IMR-90 (cell line): ENCODE results near the gene PRICKLE2. TPM values are rescaled to one million over a fixed set of nuclear protein-coding genes. Genes with fewer than 3 reads are reported as not detected.

Source experiments
- ATAC-seq: fragments of 200-7000 bp; cut with Tn5 transposase; 2 replicates; pipeline ENCODE4 v1.9.1; 2020; ENCODE audit warnings: low read depth, mild to moderate bottlenecking, moderate library complexity
- BruUV-seq: library from RNA; stranded (reverse); fragments of 400-500 nt; replicated peaks from 2 replicates; lab custom pipeline; 2021; lab: Mats Ljungman, UMichigan
- CTCF ChIA-PET: fragments of 300-600 bp; formaldehyde crosslinking; extraction: SDS; loops from one replicate; lab custom pipeline; 2021; ENCODE audit warnings: antibody characterized with exemption; lab: Yijun Ruan, JAX
- POLR2A ChIA-PET: fragments of 300-600 bp; sonication (Branson Sonifier 250); formaldehyde crosslinking; loops from one replicate; lab custom pipeline; 2022; ENCODE audit warnings: antibody characterized with exemption; ENCODE audit not compliant: unreplicated experiment; lab: Charles Lee
- DNase-seq: peaks from one replicate; pipeline ENCODE4 v3.0.0; 2013
- H2AFZ ChIP-seq: replicated peaks from 2 replicates; pipeline ENCODE3; 2013; ENCODE audit warnings: low read length, mild to moderate bottlenecking; ENCODE audit not compliant: poor library complexity
- H2AK5ac ChIP-seq: 2 replicates; pipeline ENCODE4 v1.6.1; 2013; ENCODE audit warnings: low read depth, low read length, inconsistent platforms
- H2AK9ac ChIP-seq: replicated peaks from 2 replicates; pipeline ENCODE3; 2013; ENCODE audit warnings: mild to moderate bottlenecking, low read depth, low read length, moderate library complexity; ENCODE audit not compliant: poor library complexity
- H2BK120ac ChIP-seq: 2 replicates; pipeline ENCODE4 v1.6.1; 2013; ENCODE audit warnings: low read depth, low read length, inconsistent platforms
- H2BK15ac ChIP-seq: 3 replicates; pipeline ENCODE4 v1.6.1; 2013; ENCODE audit warnings: low read depth, low read length, inconsistent platforms
- H2BK20ac ChIP-seq: 2 replicates; pipeline ENCODE4 v1.6.1; 2013; ENCODE audit warnings: low read depth, mild to moderate bottlenecking, inconsistent platforms, low read length, moderate library complexity
- H2BK5ac ChIP-seq: 2 replicates; pipeline ENCODE4 v1.6.1; 2013; ENCODE audit warnings: mild to moderate bottlenecking, low read depth, low read length, inconsistent platforms; ENCODE audit not compliant: poor library complexity, severe bottlenecking
- H3K14ac ChIP-seq: replicated peaks from 2 replicates; pipeline ENCODE4 v1.6.1; 2013; ENCODE audit warnings: low read depth, low read length, inconsistent platforms
- H3K18ac ChIP-seq: 2 replicates; pipeline ENCODE4 v1.6.1; 2013; ENCODE audit warnings: low read depth, low read length, control low read depth
- H3K23ac ChIP-seq: 2 replicates; pipeline ENCODE4 v1.6.1; 2013; ENCODE audit warnings: low read depth, low read length, inconsistent platforms
- H3K27ac ChIP-seq: 2 replicates; pipeline ENCODE4 v1.5.1; 2013; ENCODE audit warnings: mild to moderate bottlenecking, control low read depth, low read length; ENCODE audit not compliant: insufficient read depth
- H3K27me3 ChIP-seq: 2 replicates; pipeline ENCODE4 v1.6.1; 2013; ENCODE audit warnings: low read length; ENCODE audit not compliant: control insufficient read depth, insufficient read depth
- H3K36me3 ChIP-seq: 2 replicates; pipeline ENCODE4 v1.6.1; 2013; ENCODE audit warnings: low read length, mixed read lengths; ENCODE audit not compliant: control insufficient read depth, insufficient read depth
- H3K4ac ChIP-seq: 2 replicates; pipeline ENCODE4 v1.6.1; 2013; ENCODE audit warnings: low read depth, low read length, inconsistent platforms
- H3K4me1 ChIP-seq: 2 replicates; pipeline ENCODE4 v1.6.1; 2013; ENCODE audit warnings: low read length, mixed read lengths; ENCODE audit not compliant: control insufficient read depth, insufficient read depth
- H3K4me2 ChIP-seq: 2 replicates; pipeline ENCODE4 v1.6.1; 2013; ENCODE audit warnings: low read depth, mild to moderate bottlenecking, control low read depth, low read length, moderate library complexity
- H3K4me3 ChIP-seq: 2 replicates; pipeline ENCODE4 v1.5.1; 2013; ENCODE audit warnings: low read depth, mild to moderate bottlenecking, control low read depth, low read length, moderate library complexity; ENCODE audit not compliant: insufficient read depth
- H3K56ac ChIP-seq: 2 replicates; pipeline ENCODE4 v1.6.1; 2013; ENCODE audit warnings: low read length, inconsistent platforms; ENCODE audit not compliant: insufficient read depth; ENCODE audit errors: extremely low read depth
- H3K79me1 ChIP-seq, 2 experiments: 2 replicates each; pipeline ENCODE4 v1.6.1; 2013; ENCODE audit warnings: low read length in 2 of 2, inconsistent platforms in 1 of 2, low read depth in 1 of 2
- H3K9ac ChIP-seq: 2 replicates; pipeline ENCODE4 v1.6.1; 2013; ENCODE audit warnings: low read depth, low read length, control low read depth
- H3K9me1 ChIP-seq: 2 replicates; pipeline ENCODE4 v1.6.1; 2013; ENCODE audit warnings: low read length, inconsistent platforms; ENCODE audit not compliant: insufficient read depth
- H3K9me3 ChIP-seq: 2 replicates; pipeline ENCODE4 v1.6.1; 2013; ENCODE audit warnings: low read length; ENCODE audit not compliant: control insufficient read depth, insufficient read depth
- H4K20me1 ChIP-seq: 2 replicates; pipeline ENCODE4 v1.6.1; 2013; ENCODE audit warnings: low read length, inconsistent platforms; ENCODE audit not compliant: insufficient read depth
- H4K5ac ChIP-seq: 2 replicates; pipeline ENCODE4 v1.6.1; 2013; ENCODE audit warnings: mild to moderate bottlenecking, low read depth, low read length, control low read depth
- H4K8ac ChIP-seq, 2 experiments: 2 replicates each; pipeline ENCODE4 v1.6.1; 2013; ENCODE audit warnings: low read depth in 2 of 2, low read length in 2 of 2, control low read depth in 1 of 2, inconsistent platforms in 1 of 2
- H4K91ac ChIP-seq: 2 replicates; pipeline ENCODE4 v1.6.1; 2013; ENCODE audit warnings: low read depth, low read length, inconsistent platforms; ENCODE audit not compliant: insufficient read depth
- BHLHE40 ChIP-seq: fragments of 150-350 bp; IDR thresholded peaks from 2 replicates; pipeline ENCODE4 v1.6.1; 2016; ENCODE audit warnings: mild to moderate bottlenecking, low read depth, low read length
- CEBPB ChIP-seq: IDR thresholded peaks from 2 replicates; pipeline ENCODE4 v1.6.1; 2012; ENCODE audit warnings: low read depth, low read length, improper control_type of control experiment
- FOS ChIP-seq: fragments of 150-350 bp; IDR thresholded peaks from 2 replicates; pipeline ENCODE4 v1.6.1; 2016; ENCODE audit warnings: low read depth, low read length
- MAFK ChIP-seq: IDR thresholded peaks from 2 replicates; pipeline ENCODE4 v1.6.1; 2012; ENCODE audit warnings: low read depth, low read length, improper control_type of control experiment
- MAZ ChIP-seq: IDR thresholded peaks from 2 replicates; pipeline ENCODE4 v1.6.1; 2012; ENCODE audit warnings: low read depth, mild to moderate bottlenecking, low read length, improper control_type of control experiment, moderate library complexity, borderline replicate concordance
- MXI1 ChIP-seq: IDR thresholded peaks from 2 replicates; pipeline ENCODE4 v1.6.1; 2012; ENCODE audit warnings: low read depth, mild to moderate bottlenecking, low read length, moderate library complexity, borderline replicate concordance
- POLR2A ChIP-seq: IDR thresholded peaks from 2 replicates; pipeline ENCODE4 v1.6.1; 2012; ENCODE audit warnings: mild to moderate bottlenecking, low read depth, low read length
- RAD21 ChIP-seq: IDR thresholded peaks from 2 replicates; pipeline ENCODE4 v1.6.1; 2012; ENCODE audit warnings: low read length, improper control_type of control experiment
- RCOR1 ChIP-seq: IDR thresholded peaks from 2 replicates; pipeline ENCODE4 v1.6.1; 2012; ENCODE audit warnings: mild to moderate bottlenecking, low read length, improper control_type of control experiment; ENCODE audit not compliant: insufficient replicate concordance
- RFX5 ChIP-seq: IDR thresholded peaks from 2 replicates; pipeline ENCODE4 v1.8.0; 2012; ENCODE audit warnings: low read depth, mild to moderate bottlenecking, low read length, moderate library complexity
- SMC3 ChIP-seq: fragments of 150-350 bp; IDR thresholded peaks from 2 replicates; pipeline ENCODE4 v1.6.1; 2016; ENCODE audit warnings: low read depth, mild to moderate bottlenecking, antibody characterized with exemption, low read length, moderate library complexity
- WGBS, 2 experiments: methylation state at CpG; one replicate each; pipeline versions ENCODE4 v1.1.5 to v1.1.7; 2013; ENCODE audit warnings: missing lambda C conversion rate in 2 of 2; ENCODE audit not compliant: insufficient read length in 1 of 2; ENCODE audit errors: extremely low coverage in 2 of 2; 5-methylcytosine and 5-hydroxymethylcytosine counted together
- dilution Hi-C: fragments of 300-500 bp; cut with HindIII; formaldehyde crosslinking; loops from one replicate; pipeline ENCODE4 v1.14.3; 2018; ENCODE audit warnings: low sequenced_read_pairs; ENCODE audit not compliant: unreplicated experiment
- in situ Hi-C: fragments of 300-500 bp; cut with MboI; formaldehyde crosslinking; loops from 3 replicates; pipeline ENCODE4 v1.14.3; 2019; ENCODE audit warnings: low sequenced_read_pairs, inconsistent platforms, mixed read lengths
- intact Hi-C: fragments of 100-400 bp; cut with micrococcal nuclease; formaldehyde crosslinking; loops from 2 replicates; pipeline ENCODE4 v1.10.0; 2022
- polyA plus RNA-seq, 3 experiments: library from polyadenylated mRNA; depleted of rRNA; stranded (reverse); fragments of >200 nt; gene quantifications; 2 replicates each; pipeline ENCODE4 v1.2.3, GENCODE V29; 2012; ENCODE audit warnings: low replicate concordance in 1 of 3
- total RNA-seq: library from RNA; depleted of rRNA; stranded (reverse); fragments of >200 nt; gene quantifications from 2 replicates; pipeline ENCODE4 v1.2.3, GENCODE V29; 2012
- TF ChIP-seq, protein P1 (sequence below): fragments of 150-350 bp; IDR thresholded peaks from 2 replicates; pipeline ENCODE4 v1.6.1; 2016; ENCODE audit warnings: low read depth, mild to moderate bottlenecking, low read length, moderate library complexity, borderline replicate concordance
- TF ChIP-seq, protein P2 (sequence below): conservative IDR thresholded peaks from 2 replicates; pipeline ENCODE4 v1.5.1; 2012; ENCODE audit warnings: mild to moderate bottlenecking, low read depth, low read length, improper control_type of control experiment
- TF ChIP-seq, protein P3 (sequence below): fragments of 150-350 bp; IDR thresholded peaks from 2 replicates; pipeline ENCODE4 v1.6.1; 2017; ENCODE audit warnings: mild to moderate bottlenecking, antibody characterized with exemption, low read length, low read depth

Gene PRICKLE2
- total and polyA plus RNA-seq, 2 of the 4 experiments (the other 2 are of a cell fraction): 4.1 to 14.2 TPM

DNA sequence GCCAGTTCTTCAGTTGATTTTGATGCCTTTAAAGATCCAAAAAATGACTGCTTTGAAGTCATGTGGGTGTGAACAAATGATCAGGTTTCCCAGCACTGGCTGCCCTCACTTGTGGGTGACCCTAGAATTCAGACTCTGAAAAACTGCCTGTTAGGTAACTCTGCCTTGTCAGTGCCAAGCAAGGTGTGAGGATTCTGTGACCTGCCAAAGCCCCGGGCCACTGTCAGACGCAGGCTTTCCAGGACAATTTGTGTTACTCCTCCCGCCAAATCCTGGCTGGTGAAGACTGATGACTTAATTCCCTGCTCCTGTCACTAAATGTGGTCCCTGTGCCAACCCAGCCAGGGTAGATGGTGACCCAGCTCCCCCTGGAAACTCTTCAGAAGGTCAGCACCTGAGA lies 102.8 kb downstream of the PRICKLE2 start:
- Histone ChIP-seq H4K20me1 (peaks cover 9% of the 10 kb centered on the region; the same call in 1 of the 2 replicates), H3K4me2 (no peak overlapping the region), H4K8ac (no peak overlapping the region), H3K56ac (no peak overlapping the region), H3K9me1 (peaks cover 7% of the 10 kb centered on the region; the same call in 1 of the 2 replicates), H3K4ac (no peak overlapping the region), H3K27me3 (no peaks in the 10 kb centered on the region), H3K9me3 (no peaks in the 10 kb centered on the region), H2BK15ac (no peak overlapping the region), H4K5ac (no peak overlapping the region), H2BK20ac (no peak overlapping the region), H2BK5ac (no peak overlapping the region), H2BK120ac (no peak overlapping the region), H3K36me3 (peaks cover 17% of the 10 kb centered on the region), H3K18ac (no peak overlapping the region), H4K91ac (no peak overlapping the region), H2AK9ac (no peak overlapping the region), H3K9ac (no peak overlapping the region), H3K14ac (no peak overlapping the region), H3K4me1 (no peaks in the 10 kb centered on the region), H3K23ac (no peak overlapping the region), H3K27ac (no peak overlapping the region), H2AFZ (no peak overlapping the region), H3K4me3 (no peak overlapping the region), H3K79me1 (peaks cover 15 to 30% of the 10 kb centered on the region in 2 experiments), H2AK5ac (no peak overlapping the region)
- WGBS, 2 experiments: 43% methylated on average over 1 of the region's 3 CpGs; no CpG with 5 or more reads in 1 of the 2 experiments
- ATAC-seq (no peak), DNase-seq (no peak)
- POLR2A ChIA-PET: no interaction called here
- in situ Hi-C loops (no loop called here), dilution Hi-C loops (no loop called here), intact Hi-C loops (no loop called here)
- BruUV-seq: no TSS peak
- TF ChIP-seq SMC3: no peak
- no peak for TF ChIP-seq MAZ
- TF ChIP-seq RAD21: no peak
- no peak for TF ChIP-seq RFX5
- TF ChIP-seq RCOR1: no peak
- no peak for TF ChIP-seq POLR2A
- no peak for TF ChIP-seq BHLHE40
- TF ChIP-seq CEBPB: no peak
- TF ChIP-seq, protein P1, sequence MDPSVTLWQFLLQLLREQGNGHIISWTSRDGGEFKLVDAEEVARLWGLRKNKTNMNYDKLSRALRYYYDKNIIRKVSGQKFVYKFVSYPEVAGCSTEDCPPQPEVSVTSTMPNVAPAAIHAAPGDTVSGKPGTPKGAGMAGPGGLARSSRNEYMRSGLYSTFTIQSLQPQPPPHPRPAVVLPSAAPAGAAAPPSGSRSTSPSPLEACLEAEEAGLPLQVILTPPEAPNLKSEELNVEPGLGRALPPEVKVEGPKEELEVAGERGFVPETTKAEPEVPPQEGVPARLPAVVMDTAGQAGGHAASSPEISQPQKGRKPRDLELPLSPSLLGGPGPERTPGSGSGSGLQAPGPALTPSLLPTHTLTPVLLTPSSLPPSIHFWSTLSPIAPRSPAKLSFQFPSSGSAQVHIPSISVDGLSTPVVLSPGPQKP: no peak
- no peak for TF ChIP-seq MXI1
- TF ChIP-seq, protein P2, sequence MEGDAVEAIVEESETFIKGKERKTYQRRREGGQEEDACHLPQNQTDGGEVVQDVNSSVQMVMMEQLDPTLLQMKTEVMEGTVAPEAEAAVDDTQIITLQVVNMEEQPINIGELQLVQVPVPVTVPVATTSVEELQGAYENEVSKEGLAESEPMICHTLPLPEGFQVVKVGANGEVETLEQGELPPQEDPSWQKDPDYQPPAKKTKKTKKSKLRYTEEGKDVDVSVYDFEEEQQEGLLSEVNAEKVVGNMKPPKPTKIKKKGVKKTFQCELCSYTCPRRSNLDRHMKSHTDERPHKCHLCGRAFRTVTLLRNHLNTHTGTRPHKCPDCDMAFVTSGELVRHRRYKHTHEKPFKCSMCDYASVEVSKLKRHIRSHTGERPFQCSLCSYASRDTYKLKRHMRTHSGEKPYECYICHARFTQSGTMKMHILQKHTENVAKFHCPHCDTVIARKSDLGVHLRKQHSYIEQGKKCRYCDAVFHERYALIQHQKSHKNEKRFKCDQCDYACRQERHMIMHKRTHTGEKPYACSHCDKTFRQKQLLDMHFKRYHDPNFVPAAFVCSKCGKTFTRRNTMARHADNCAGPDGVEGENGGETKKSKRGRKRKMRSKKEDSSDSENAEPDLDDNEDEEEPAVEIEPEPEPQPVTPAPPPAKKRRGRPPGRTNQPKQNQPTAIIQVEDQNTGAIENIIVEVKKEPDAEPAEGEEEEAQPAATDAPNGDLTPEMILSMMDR: no peak
- TF ChIP-seq MAFK: no peak
- TF ChIP-seq FOS: no peak
- TF ChIP-seq, protein P3, sequence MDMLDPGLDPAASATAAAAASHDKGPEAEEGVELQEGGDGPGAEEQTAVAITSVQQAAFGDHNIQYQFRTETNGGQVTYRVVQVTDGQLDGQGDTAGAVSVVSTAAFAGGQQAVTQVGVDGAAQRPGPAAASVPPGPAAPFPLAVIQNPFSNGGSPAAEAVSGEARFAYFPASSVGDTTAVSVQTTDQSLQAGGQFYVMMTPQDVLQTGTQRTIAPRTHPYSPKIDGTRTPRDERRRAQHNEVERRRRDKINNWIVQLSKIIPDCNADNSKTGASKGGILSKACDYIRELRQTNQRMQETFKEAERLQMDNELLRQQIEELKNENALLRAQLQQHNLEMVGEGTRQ: no peak
- CTCF ChIA-PET: no interaction called here
